GM18907 (cell line): Measurements from ENCODE around the gene HSFY2.
"Not testable (repeated sequence)": the region's sequence is repeated elsewhere in the genome, so short reads cannot be mapped to it uniquely, and the experiment has no call there.

Experiments used
- ATAC-seq: cut with Tn5 transposase; IDR thresholded peaks from one replicate; pipeline ENCODE4 v1.9.1; 2021; ENCODE audit warnings: mild to moderate bottlenecking, moderate library complexity; ENCODE audit not compliant: unreplicated experiment

Gene HSFY2, protein sequence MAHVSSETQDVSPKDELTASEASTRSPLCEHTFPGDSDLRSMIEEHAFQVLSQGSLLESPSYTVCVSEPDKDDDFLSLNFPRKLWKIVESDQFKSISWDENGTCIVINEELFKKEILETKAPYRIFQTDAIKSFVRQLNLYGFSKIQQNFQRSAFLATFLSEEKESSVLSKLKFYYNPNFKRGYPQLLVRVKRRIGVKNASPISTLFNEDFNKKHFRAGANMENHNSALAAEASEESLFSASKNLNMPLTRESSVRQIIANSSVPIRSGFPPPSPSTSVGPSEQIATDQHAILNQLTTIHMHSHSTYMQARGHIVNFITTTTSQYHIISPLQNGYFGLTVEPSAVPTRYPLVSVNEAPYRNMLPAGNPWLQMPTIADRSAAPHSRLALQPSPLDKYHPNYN

DNA sequence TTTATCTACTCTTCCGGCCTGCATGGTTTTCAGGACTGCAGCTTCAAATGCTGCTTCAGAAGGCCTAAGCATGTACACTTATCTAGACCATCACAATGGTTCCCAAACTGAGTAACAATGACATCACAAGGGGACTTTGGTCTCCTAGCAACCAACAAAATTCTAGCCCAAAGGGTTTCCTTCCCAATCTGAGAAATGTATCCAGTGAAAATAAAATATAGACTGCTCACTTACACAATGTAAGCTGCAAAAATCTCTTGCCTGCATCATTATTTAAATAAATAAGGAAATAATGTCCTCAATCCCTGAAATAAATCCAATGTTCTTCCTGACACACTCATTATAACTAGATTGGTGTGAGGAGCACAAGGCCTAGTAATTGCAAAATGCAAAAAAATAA is at the start of gene HSFY2:
Gene HSFY2 (minus strand): TSS at position 101 of the 400 bp plus-strand sequence. CDS start 117 bp downstream, outside the sequence.
- ATAC-seq: not testable (repeated sequence)

DNA sequence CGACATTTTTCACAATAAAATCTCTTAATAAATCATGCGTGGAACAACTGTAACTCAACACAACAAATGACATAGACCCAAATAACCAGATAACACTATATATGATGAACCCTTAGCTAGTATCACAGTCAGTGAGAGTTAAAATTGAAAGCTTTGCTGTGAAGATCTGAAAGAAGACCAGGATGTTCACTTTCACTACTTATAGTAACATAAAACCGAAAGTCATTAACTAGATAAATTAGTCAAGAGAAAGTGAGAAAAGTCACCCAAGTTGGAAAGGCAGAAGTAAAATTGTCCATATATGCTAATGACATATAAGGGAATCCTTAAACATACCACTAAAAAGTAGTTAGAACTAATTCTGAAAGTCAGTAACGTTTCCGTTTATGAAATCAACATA is 42.2 kb upstream of the HSFY2 start:
- not testable (repeated sequence) for ATAC-seq

DNA sequence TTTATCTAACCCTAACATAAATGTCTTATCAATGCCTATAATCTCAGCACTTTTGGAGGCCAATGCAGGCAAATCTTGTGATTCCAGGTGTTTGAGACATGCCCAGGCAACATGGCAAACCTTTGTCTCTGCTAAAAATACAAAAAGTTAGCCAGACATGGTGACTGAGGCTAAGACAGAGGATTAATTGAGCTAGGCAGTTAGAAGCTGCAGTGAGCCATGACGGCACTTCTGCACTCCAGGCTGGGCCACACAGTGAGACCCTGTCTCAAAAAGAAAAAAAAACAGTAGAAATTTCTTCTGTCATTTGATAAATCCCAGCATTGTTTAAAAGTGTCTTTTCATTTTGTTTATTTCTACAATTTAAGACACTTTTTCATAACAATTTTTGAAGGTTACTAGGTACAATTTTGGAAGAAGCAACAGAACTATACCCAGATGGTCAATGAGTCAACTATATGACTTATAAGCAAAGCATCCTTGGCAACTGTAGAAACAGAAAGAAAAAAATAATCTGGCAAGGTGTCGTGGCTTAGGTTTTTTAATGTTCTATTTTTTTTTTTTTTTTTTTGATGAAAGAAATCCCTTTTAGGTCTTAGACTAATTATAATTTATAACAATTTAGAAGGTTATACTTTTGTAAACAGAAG is 15.3 kb upstream of the HSFY2 start:
- ATAC-seq: not testable (repeated sequence)

DNA sequence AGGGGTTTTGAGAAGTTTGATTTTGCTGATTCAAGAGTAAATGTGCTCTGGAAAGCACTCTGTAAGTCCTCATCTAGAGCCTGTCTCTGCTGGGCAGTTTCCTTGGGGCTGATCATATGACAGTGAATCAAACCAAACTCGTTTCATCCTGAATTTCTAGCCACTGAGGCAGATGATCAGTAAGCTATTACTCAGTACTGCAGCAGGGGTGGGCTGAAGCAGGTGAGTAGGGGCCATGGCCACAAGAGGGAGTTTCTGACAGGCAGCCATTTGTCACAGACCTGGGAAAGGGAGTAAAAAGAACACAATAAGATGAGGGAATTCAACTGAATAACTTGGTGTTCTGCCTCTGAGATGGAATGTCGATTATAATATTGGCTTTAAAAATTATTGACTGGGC is 19.5 kb downstream of the HSFY2 start:
- ATAC-seq: not testable (repeated sequence)

DNA sequence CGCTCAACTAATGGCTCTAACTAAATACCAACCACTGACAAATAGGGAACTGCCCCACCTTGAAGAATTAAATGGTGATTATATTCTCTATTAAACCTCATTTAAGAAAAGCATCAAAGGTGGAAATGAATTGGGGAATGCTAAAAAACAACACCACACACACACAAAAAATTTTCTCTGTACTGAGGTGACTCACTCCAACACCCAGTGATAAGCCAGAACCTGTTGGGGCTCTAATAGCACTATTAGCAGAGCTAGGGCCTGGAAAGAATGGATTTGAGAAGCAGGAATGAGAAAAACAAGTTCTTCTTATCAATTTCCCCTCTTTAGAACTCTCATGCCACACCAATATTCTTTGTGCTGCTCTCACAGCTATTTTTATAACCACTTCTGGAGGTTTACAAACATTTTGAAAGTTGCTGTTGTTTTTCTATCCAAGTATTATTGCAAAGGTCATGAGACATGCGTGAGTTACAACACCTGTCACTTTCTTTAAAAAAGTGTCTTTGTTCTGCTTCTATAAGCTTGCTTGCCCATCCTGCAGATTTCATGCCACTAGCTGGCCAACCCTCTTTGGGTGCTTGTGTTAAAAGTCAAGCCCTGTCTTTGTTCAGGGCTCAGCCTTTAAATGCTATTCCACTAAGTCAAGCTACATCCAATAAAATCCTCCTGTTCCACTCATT is 20.3 kb downstream of the HSFY2 start:
- ATAC-seq: not testable (repeated sequence)

DNA sequence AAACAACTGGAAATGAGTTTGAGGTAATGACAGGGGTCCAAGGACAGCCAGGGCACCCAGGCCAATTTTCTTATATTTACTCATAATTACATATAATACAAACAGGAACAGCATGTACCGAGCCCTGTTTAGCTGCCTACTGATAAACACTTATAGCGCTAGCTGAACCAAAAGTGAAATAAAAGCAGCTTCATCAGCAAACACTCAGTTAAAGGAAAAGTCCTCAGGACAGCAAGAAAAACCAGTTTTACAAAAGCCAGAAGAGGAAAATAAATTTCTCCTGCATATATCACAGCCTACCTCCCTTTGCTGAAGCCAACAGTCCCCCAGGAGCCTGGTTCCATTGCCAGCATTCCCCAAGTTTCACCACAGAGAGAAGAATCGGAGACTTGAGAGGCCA is 49.8 kb downstream of the HSFY2 start:
- not testable (repeated sequence) for ATAC-seq
